ENCODE data around the gene TESK1.
"Not testable (repeated sequence)": the region's sequence is repeated elsewhere in the genome, so short reads cannot be mapped to it uniquely, and the experiment has no call there.

Gene TESK1

GRCh38 chr9:35609001-35609819 lies 4.1 kb downstream of the TESK1 start:
- Histone ChIP-seq H3K27ac (peak overlapping the region in 1 of 21 experiments; percentile 26), H3K4me3 (no peak overlapping the region)

GRCh38 chr9:35609820-35610163 lies 4.7 kb downstream of the TESK1 start:
- H3K27ac ChIP-seq: no peak overlapping the region
- no peak overlapping the region for H3K4me3 ChIP-seq

GRCh38 chr9:35611230-35611797 lies 6.3 kb downstream of the TESK1 start:
- Histone ChIP-seq H3K4me3 (no peak overlapping the region), H3K27ac (no peak overlapping the region)

- H3K4me3 ChIP-seq, H3K27ac ChIP-seq: not testable (repeated sequence)
Measured at GRCh38 chr9:35612066-35612465, 7.0 kb downstream of the TESK1 start.

GRCh38 chr9:35612843-35613242 lies 7.8 kb downstream of the TESK1 start:
- Histone ChIP-seq H3K4me3 (no peak overlapping the region), H3K27ac (no peak overlapping the region)

GRCh38 chr9:35615981-35616680 lies 11.1 kb downstream of the TESK1 start:
- H3K27ac ChIP-seq: peak overlapping the region in 4 of 21 experiments; percentile 0 to 87 (median 81)
- H3K4me3 ChIP-seq: no peak overlapping the region

GRCh38 chr9:35616681-35617459 lies 11.8 kb downstream of the TESK1 start:
- Histone ChIP-seq H3K27ac (peak overlapping the region in 18 of 21 experiments; percentile 6 to 87 (median 48)), H3K4me3 (peak overlapping the region; percentile 32 to 46 (median 33))

GRCh38 chr9:35617548-35617947 lies 12.5 kb downstream of the TESK1 start:
- peak overlapping the region in 16 of 21 experiments; percentile 6 to 87 (median 58) for H3K27ac ChIP-seq
- peak overlapping the region; percentile 32 to 46 (median 33) for H3K4me3 ChIP-seq

GRCh38 chr9:35618325-35618727 lies 13.3 kb downstream of the TESK1 start, which contains the start of gene CD72:
Gene CD72 (minus strand): TSS chr9:35618413. CDS start chr9:35618303, 110 bp downstream.
- peak within 1 kb of the TSS in 19 of 21 experiments; percentile 19 to 87 (median 47) for H3K27ac ChIP-seq
- H3K4me3 ChIP-seq: peak within 1 kb of the TSS; percentile 32 to 46 (median 33)

GRCh38 chr9:35618854-35619799 lies 14.1 kb downstream of the TESK1 start:
- no peak overlapping the region for H3K4me3 ChIP-seq
- peak overlapping the region in 15 of 21 experiments; percentile 1 to 87 (median 43) for H3K27ac ChIP-seq

- Histone ChIP-seq H3K27ac (peak overlapping the region in 9 of 21 experiments; percentile 26 to 87 (median 72)), H3K4me3 (no peak overlapping the region)
Measured at GRCh38 chr9:35619800-35620158, 14.7 kb downstream of the TESK1 start.

GRCh38 chr9:35627575-35627974 lies 22.5 kb downstream of the TESK1 start:
- H3K4me3 ChIP-seq: no peak overlapping the region

GRCh38 chr9:35628389-35628991 lies 23.4 kb downstream of the TESK1 start:
- Histone ChIP-seq H3K27ac (no peak overlapping the region), H3K4me3 (no peak overlapping the region)

More at GRCh38 chr9:35627575-35627974, 22.5 kb downstream of the TESK1 start:
- no peak overlapping the region for H3K27ac ChIP-seq

- no peak overlapping the region for H3K4me3 ChIP-seq
- H3K27ac ChIP-seq: no peak overlapping the region
Measured at GRCh38 chr9:35629597-35629996, 24.5 kb downstream of the TESK1 start.

GRCh38 chr9:35635730-35636129 lies 30.7 kb downstream of the TESK1 start:
- Histone ChIP-seq H3K4me3 (no peak overlapping the region), H3K27ac (peak overlapping the region in 8 of 21 experiments; percentile 7 to 73 (median 38))

GRCh38 chr9:35636135-35636876 lies 31.2 kb downstream of the TESK1 start:
- H3K4me3 ChIP-seq: no peak overlapping the region
- peak overlapping the region in 10 of 21 experiments; percentile 7 to 73 (median 52) for H3K27ac ChIP-seq

GRCh38 chr9:35636877-35637246 lies 31.8 kb downstream of the TESK1 start:
- H3K4me3 ChIP-seq: not testable (repeated sequence)
- H3K27ac ChIP-seq: peak overlapping the region in 8 of 21 experiments; percentile 1 to 60 (median 52)
